A549 (cell line): ENCODE data around the gene POLD4. TPM values are rescaled to one million over a fixed set of nuclear protein-coding genes. Genes with fewer than 3 reads are reported as not detected.

Experiments used
- BCL3 ChIP-seq: fragments of >200 bp; sonication (Bioruptor Twin); formaldehyde crosslinking; IDR thresholded peaks from 3 replicates; pipeline ENCODE4 v1.6.1; 2016
- BHLHE40 ChIP-seq: IDR thresholded peaks from 2 replicates; pipeline ENCODE4 v1.6.1; 2012; ENCODE audit warnings: low read depth, low read length, inconsistent platforms
- CBX8 ChIP-seq: fragments of 200-600 bp; sonication (generic); IDR thresholded peaks from 2 replicates; pipeline ENCODE4 v1.6.1; 2016
- CHD2 ChIP-seq: fragments of 150-350 bp; IDR thresholded peaks from 2 replicates; pipeline ENCODE4 v1.6.1; 2014; ENCODE audit warnings: low read length; ENCODE audit not compliant: partially characterized antibody
- CHD4 ChIP-seq: fragments of 200-600 bp; sonication (generic); IDR thresholded peaks from 2 replicates; pipeline ENCODE4 v1.6.1; 2016; ENCODE audit warnings: antibody characterized with exemption, mild to moderate bottlenecking, borderline replicate concordance
- E2F6 ChIP-seq: IDR thresholded peaks from 2 replicates; pipeline ENCODE4 v1.6.1; 2012; ENCODE audit warnings: low read depth, borderline replicate concordance
- EHF ChIP-seq: fragments of 250-450 bp; sonication (Bioruptor Pico); IDR thresholded peaks from 2 replicates; pipeline ENCODE4 v1.5.0; 2020; ENCODE audit warnings: mild to moderate bottlenecking
- EHMT2 ChIP-seq: fragments of 200-600 bp; sonication (generic); IDR thresholded peaks from 2 replicates; pipeline ENCODE4 v1.6.1; 2016; ENCODE audit warnings: antibody characterized with exemption, low read depth, mild to moderate bottlenecking, moderate library complexity
- ESRRA ChIP-seq: fragments of 150-350 bp; IDR thresholded peaks from 2 replicates; pipeline ENCODE4 v1.6.1; 2014; ENCODE audit warnings: mild to moderate bottlenecking, low read length, borderline replicate concordance
- FOSB ChIP-seq: fragments of 250-450 bp; sonication (Bioruptor Pico); IDR thresholded peaks from 2 replicates; pipeline ENCODE4 v1.5.0; 2020; ENCODE audit warnings: mild to moderate bottlenecking, moderate library complexity
- FOSL2 ChIP-seq, 2 experiments: fragments of 450-650 bp in 1 of 2; fragments of >200 bp in 1 of 2; sonication (Bioruptor Twin) in 1 of 2; formaldehyde crosslinking; IDR thresholded peaks; 2 replicates each; pipeline versions ENCODE4 v1.5.0 to v1.6.1; 2016 to 2020; ENCODE audit warnings: mild to moderate bottlenecking in 1 of 2, moderate library complexity in 1 of 2
- FOXS1 ChIP-seq: fragments of 250-450 bp; sonication (Bioruptor Pico); IDR thresholded peaks from 2 replicates; pipeline ENCODE4 v1.5.0; 2020; ENCODE audit warnings: mild to moderate bottlenecking, moderate library complexity
- GATA3 ChIP-seq: IDR thresholded peaks from 2 replicates; pipeline ENCODE4 v1.6.1; 2012; ENCODE audit warnings: borderline replicate concordance
- HEYL ChIP-seq: fragments of 250-450 bp; sonication (Bioruptor Pico); IDR thresholded peaks from 2 replicates; pipeline ENCODE4 v1.8.0; 2021; ENCODE audit warnings: mild to moderate bottlenecking, moderate library complexity
- HOXB5 ChIP-seq: fragments of 250-450 bp; sonication (Bioruptor Pico); IDR thresholded peaks from 2 replicates; pipeline ENCODE4 v1.5.0; 2020; ENCODE audit warnings: mild to moderate bottlenecking, moderate library complexity
- JUNB ChIP-seq: fragments of >200 bp; sonication (Bioruptor Twin); formaldehyde crosslinking; IDR thresholded peaks from 2 replicates; pipeline ENCODE4 v1.6.1; 2016
- KDM1A ChIP-seq: fragments of 200-600 bp; sonication (generic); IDR thresholded peaks from 2 replicates; pipeline ENCODE4 v1.6.1; 2016; ENCODE audit warnings: low read depth, mild to moderate bottlenecking
- MAZ ChIP-seq: fragments of 150-350 bp; IDR thresholded peaks from 2 replicates; pipeline ENCODE4 v1.6.1; 2014; ENCODE audit warnings: antibody characterized with exemption, low read depth, low read length, borderline replicate concordance
- NPAS2 ChIP-seq: fragments of 250-450 bp; sonication (Bioruptor Pico); IDR thresholded peaks from 2 replicates; pipeline ENCODE4 v1.8.0; 2022; ENCODE audit warnings: mild to moderate bottlenecking, moderate library complexity, borderline replicate concordance
- NR3C1 ChIP-seq: fragments of >200 bp; sonication (Bioruptor Twin); formaldehyde crosslinking; IDR thresholded peaks from 3 replicates; pipeline ENCODE4 v1.6.1; 2017
- PHF8 ChIP-seq: fragments of 200-600 bp; sonication (generic); IDR thresholded peaks from 2 replicates; pipeline ENCODE4 v1.6.1; 2016; ENCODE audit warnings: low read depth, mild to moderate bottlenecking, antibody characterized with exemption, moderate library complexity, borderline replicate concordance
- POLR2A ChIP-seq: IDR thresholded peaks from 2 replicates; pipeline ENCODE4 v1.6.1; 2012; ENCODE audit warnings: mild to moderate bottlenecking, low read length
- ZFP36 ChIP-seq: fragments of 450-650 bp; IDR thresholded peaks from 2 replicates; pipeline ENCODE4 v1.6.1; 2014; ENCODE audit warnings: borderline replicate concordance; ENCODE audit not compliant: partially characterized antibody
- polyA plus RNA-seq, 4 experiments: library from polyadenylated mRNA; depleted of rRNA in 3 of 4; stranded (reverse); fragments of >200 nt; fragmentation: RNase III in 1 of 4; extraction: RNeasy Plus Mini Kit Qiagen cat#74134 plus additional on column Dnase treatment in 1 of 4; gene quantifications; 2 replicates in 3 of 4; 3 replicates in 1 of 4; pipeline ENCODE4 v1.2.3, GENCODE V29; 2011 to 2017
- TF ChIP-seq, protein P1 (sequence below): fragments of 450-650 bp; IDR thresholded peaks from 2 replicates; pipeline ENCODE4 v1.6.1; 2014; ENCODE audit warnings: antibody characterized with exemption
- TF ChIP-seq, protein P2 (sequence below): fragments of >200 bp; sonication (Bioruptor Twin); formaldehyde crosslinking; IDR thresholded peaks from 2 replicates; pipeline ENCODE4 v1.6.1; 2016
- TF ChIP-seq, protein P3 (sequence below): fragments of 150-350 bp; IDR thresholded peaks from 2 replicates; pipeline ENCODE4 v1.6.1; 2014; ENCODE audit warnings: low read depth, mild to moderate bottlenecking, low read length
- TF ChIP-seq, protein P4 (sequence below): IDR thresholded peaks from 2 replicates; pipeline ENCODE4 v1.6.1; 2012

POLD4 gene
- polyA plus RNA-seq, 2 of the 4 experiments (the other 2 are of a cell fraction), result 140 to 148 TPM

GRCh38 chr11:67345920-67346819, 7.2 kb downstream of the POLD4 start (continued):
- TF ChIP-seq, protein P1, sequence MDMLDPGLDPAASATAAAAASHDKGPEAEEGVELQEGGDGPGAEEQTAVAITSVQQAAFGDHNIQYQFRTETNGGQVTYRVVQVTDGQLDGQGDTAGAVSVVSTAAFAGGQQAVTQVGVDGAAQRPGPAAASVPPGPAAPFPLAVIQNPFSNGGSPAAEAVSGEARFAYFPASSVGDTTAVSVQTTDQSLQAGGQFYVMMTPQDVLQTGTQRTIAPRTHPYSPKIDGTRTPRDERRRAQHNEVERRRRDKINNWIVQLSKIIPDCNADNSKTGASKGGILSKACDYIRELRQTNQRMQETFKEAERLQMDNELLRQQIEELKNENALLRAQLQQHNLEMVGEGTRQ, result no peak
- TF ChIP-seq ESRRA, result no peak
- TF ChIP-seq MAZ, result no peak
- no peak for TF ChIP-seq NR3C1
- no peak for TF ChIP-seq HEYL (CRISPR knock-in tag)
- TF ChIP-seq PHF8, result no peak
- 0 out of 3 replicates have a peak, but pooled peaks have one; percentile 48 for TF ChIP-seq BCL3
- TF ChIP-seq CHD2, result no peak
- 0 out of 2 replicates have a peak, but pooled peaks have one; percentile 43 for TF ChIP-seq EHMT2
- peak; percentile 76 for TF ChIP-seq JUNB
- TF ChIP-seq, protein P2, sequence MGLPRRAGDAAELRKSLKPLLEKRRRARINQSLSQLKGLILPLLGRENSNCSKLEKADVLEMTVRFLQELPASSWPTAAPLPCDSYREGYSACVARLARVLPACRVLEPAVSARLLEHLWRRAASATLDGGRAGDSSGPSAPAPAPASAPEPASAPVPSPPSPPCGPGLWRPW, result 0 out of 2 replicates have a peak, but pooled peaks have one; percentile 24
- TF ChIP-seq, protein P3, sequence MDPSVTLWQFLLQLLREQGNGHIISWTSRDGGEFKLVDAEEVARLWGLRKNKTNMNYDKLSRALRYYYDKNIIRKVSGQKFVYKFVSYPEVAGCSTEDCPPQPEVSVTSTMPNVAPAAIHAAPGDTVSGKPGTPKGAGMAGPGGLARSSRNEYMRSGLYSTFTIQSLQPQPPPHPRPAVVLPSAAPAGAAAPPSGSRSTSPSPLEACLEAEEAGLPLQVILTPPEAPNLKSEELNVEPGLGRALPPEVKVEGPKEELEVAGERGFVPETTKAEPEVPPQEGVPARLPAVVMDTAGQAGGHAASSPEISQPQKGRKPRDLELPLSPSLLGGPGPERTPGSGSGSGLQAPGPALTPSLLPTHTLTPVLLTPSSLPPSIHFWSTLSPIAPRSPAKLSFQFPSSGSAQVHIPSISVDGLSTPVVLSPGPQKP, result no peak
- peak; percentile 89 for TF ChIP-seq FOSL2 (IDR thresholded peaks at IDR 0.05)
- TF ChIP-seq FOSL2 (CRISPR knock-in tag; IDR thresholded peaks at IDR 0.05), result peak; percentile 99
- peak; percentile 47; the same call in 1 of the 2 replicates for TF ChIP-seq E2F6
- TF ChIP-seq HOXB5, result peak; percentile 46; the same call in 1 of the 2 replicates
- TF ChIP-seq FOSB, result 0 out of 2 replicates have a peak, but pooled peaks have one; percentile 66
- TF ChIP-seq KDM1A, result no peak
- TF ChIP-seq, protein P4, sequence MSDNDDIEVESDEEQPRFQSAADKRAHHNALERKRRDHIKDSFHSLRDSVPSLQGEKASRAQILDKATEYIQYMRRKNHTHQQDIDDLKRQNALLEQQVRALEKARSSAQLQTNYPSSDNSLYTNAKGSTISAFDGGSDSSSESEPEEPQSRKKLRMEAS, result peak; percentile 63
- TF ChIP-seq FOXS1 (CRISPR knock-in tag), result 0 out of 2 replicates have a peak, but pooled peaks have one; percentile 38
- TF ChIP-seq NPAS2, result no peak
- TF ChIP-seq POLR2A, result no peak
- TF ChIP-seq GATA3, result peak; percentile 70
- TF ChIP-seq CBX8, result no peak
- TF ChIP-seq EHF (CRISPR knock-in tag), result peak; percentile 79; the same call in 1 of the 2 replicates
- no peak for TF ChIP-seq ZFP36
- TF ChIP-seq BHLHE40, result no peak
- TF ChIP-seq CHD4, result no peak
